Activated naive CD4-positive, alpha-beta T cell treated with anti-CD3 and anti-CD28 coated beads, Interleukin-2, amount 10 ng/mL, durations not matched to agents 7 days and 5 days (primary cell): ENCODE results near the gene JARID2.
"Not testable (repeated sequence)": the region's sequence is repeated elsewhere in the genome, so short reads cannot be mapped to it uniquely, and the experiment has no call there.

Source experiments
- CTCF ChIA-PET: fragments of 350-600 bp; sonication (Branson Sonifier 250); formaldehyde crosslinking; loops from one replicate; lab custom pipeline; 2021; ENCODE audit warnings: antibody characterized with exemption; lab: Charles Lee
- DNase-seq: peaks from one replicate; pipeline ENCODE4 v3.0.0-alpha.2; 2020
- H3K27ac Mint-ChIP-seq: one replicate; pipeline ENCODE4 v1.8.0; 2021; ENCODE audit warnings: mild to moderate bottlenecking, moderate library complexity, mixed read lengths
- H3K27me3 Mint-ChIP-seq: one replicate; pipeline ENCODE4 v1.8.0; 2021; ENCODE audit warnings: mild to moderate bottlenecking, mixed read lengths
- H3K36me3 Mint-ChIP-seq: one replicate; pipeline ENCODE4 v1.8.0; 2021; ENCODE audit warnings: mixed read lengths
- H3K4me1 Mint-ChIP-seq: one replicate; pipeline ENCODE4 v1.8.0; 2021; ENCODE audit warnings: mixed read lengths
- H3K4me3 Mint-ChIP-seq: one replicate; pipeline ENCODE4 v1.8.0; 2021; ENCODE audit warnings: mild to moderate bottlenecking, moderate library complexity, mixed read lengths
- H3K9me3 Mint-ChIP-seq: one replicate; pipeline ENCODE4 v1.8.0; 2021; ENCODE audit warnings: mixed read lengths

The JARID2 gene

GRCh38 chr6:15409301-15410125 is 163.6 kb downstream of the JARID2 start:
- Mint-ChIP-seq H3K36me3 (peaks cover 54% of the 10 kb centered on the region), H3K27me3 (no peaks in the 10 kb centered on the region), H3K27ac (peak overlapping the region; percentile 93), H3K9me3 (no peaks in the 10 kb centered on the region), H3K4me1 (peaks cover 91% of the 10 kb centered on the region), H3K4me3 (no peak overlapping the region)
- no peak for DNase-seq
- CTCF ChIA-PET = interaction anchor here (0.6 to 0.9 kb wide), 3 partner anchors 29 to 235 kb away, joined by 3 to 6 read pairs (median 4); no protein-coding TSS in a partner anchor

- Mint-ChIP-seq H3K9me3 (no peaks in the 10 kb centered on the region), H3K4me1 (peaks cover 86% of the 10 kb centered on the region), H3K36me3 (peaks cover 58% of the 10 kb centered on the region), H3K27ac (peak overlapping the region; percentile 93), H3K4me3 (no peak overlapping the region), H3K27me3 (no peaks in the 10 kb centered on the region)
- CTCF ChIA-PET = interaction anchor here (0.6 kb wide), 1 partner anchor 235 kb away, joined by 4 read pairs; no protein-coding TSS in a partner anchor
- DNase-seq = no peak
Observed at GRCh38 chr6:15410126-15410391, 164.2 kb downstream of the JARID2 start.

GRCh38 chr6:15410752-15411151 is 164.9 kb downstream of the JARID2 start:
- Mint-ChIP-seq H3K27ac (peak overlapping the region; percentile 93), H3K4me3 (peak overlapping the region; percentile 53), H3K36me3 (peaks cover 53% of the 10 kb centered on the region), H3K4me1 (peaks cover 79% of the 10 kb centered on the region), H3K9me3 (no peaks in the 10 kb centered on the region), H3K27me3 (no peaks in the 10 kb centered on the region)
- CTCF ChIA-PET = interaction anchor here (1.0 to 1.6 kb wide), 5 partner anchors 9 to 1199 kb away, joined by 3 to 7 read pairs (median 4); no protein-coding TSS in a partner anchor
- no peak for DNase-seq

DNA sequence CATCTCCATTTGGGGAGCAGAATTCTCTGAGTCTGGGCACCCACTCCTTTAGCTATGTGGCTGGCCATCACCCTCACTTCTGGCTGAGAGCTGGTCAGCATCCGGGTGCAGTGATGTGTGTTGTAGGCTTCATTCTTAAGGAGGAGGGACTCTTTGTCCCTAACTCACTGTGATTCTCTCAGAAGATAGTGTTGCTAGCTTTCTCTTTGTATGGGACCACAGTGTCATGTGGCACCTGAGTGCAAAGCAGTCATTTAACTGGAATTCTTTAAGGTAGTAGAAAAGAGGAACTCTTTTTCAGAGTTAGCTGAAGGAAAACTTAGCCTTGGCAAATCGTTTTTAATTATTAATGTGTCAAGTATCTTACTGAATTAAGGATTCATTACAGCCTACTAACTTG is 165.9 kb downstream of the JARID2 start:
- Mint-ChIP-seq H3K4me3 (peak overlapping the region; percentile 53), H3K27me3 (no peaks in the 10 kb centered on the region), H3K36me3 (peaks cover 57% of the 10 kb centered on the region), H3K27ac (peak overlapping the region; percentile 93), H3K9me3 (peaks cover 1% of the 10 kb centered on the region), H3K4me1 (peaks cover 75% of the 10 kb centered on the region)
- no peak for DNase-seq
- CTCF ChIA-PET = interaction anchor here (1.1 to 1.6 kb wide), 6 partner anchors 10 to 1200 kb away, joined by 3 to 7 read pairs (median 4); no protein-coding TSS in a partner anchor

GRCh38 chr6:15412767-15413166 is 166.9 kb downstream of the JARID2 start:
- CTCF ChIA-PET = interaction anchor here (0.7 to 1.8 kb wide), 5 partner anchors 9 to 156 kb away, joined by 3 to 5 read pairs (median 3); no protein-coding TSS in a partner anchor
- Mint-ChIP-seq H3K9me3 (peaks cover 9% of the 10 kb centered on the region), H3K4me3 (no peak overlapping the region), H3K27me3 (no peaks in the 10 kb centered on the region), H3K36me3 (peaks cover 61% of the 10 kb centered on the region), H3K27ac (no peak overlapping the region), H3K4me1 (peaks cover 75% of the 10 kb centered on the region)
- no peak for DNase-seq

DNA sequence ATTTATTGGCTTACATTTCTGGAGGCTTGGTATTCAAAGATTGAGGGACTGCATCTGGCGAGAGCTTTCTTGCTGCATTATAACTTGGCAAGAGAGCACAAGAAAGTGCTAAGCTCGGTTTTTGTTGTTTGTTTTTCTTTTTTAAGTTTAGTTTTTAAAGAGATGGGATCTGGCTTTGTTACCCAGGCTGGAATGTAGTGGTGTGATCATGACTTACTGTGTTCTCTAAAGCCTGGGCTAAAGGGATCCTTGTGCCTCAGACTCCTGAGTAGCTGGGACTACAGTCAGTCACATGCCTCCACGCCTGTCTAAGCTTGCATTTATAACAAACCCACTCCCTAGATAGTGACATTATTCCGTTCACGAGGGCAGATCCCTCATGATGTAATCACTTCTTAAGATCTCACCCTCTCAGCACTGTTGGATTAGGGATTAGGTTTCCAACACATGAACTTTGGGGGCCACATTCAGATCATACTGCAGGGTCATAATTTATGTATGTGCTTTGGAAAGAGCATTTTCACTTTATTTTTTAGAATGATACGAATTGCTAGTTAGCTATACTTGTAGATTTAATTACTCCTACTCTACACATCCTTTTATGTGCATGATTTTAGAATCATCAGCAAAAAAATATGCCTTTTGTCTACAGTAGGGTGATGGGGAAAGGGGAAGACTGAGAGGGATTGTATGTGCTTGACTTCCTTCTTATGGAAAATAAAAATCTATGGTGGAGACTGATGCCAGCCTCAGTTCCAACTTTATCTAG is 167.8 kb downstream of the JARID2 start:
- Mint-ChIP-seq H3K27me3 (no peaks in the 10 kb centered on the region), H3K4me1 (peaks cover 70% of the 10 kb centered on the region), H3K27ac (peak overlapping the region; percentile 55), H3K4me3 (no peak overlapping the region), H3K36me3 (peaks cover 67% of the 10 kb centered on the region), H3K9me3 (peaks cover 14% of the 10 kb centered on the region)
- CTCF ChIA-PET = interaction anchor here (1.3 to 1.8 kb wide), 3 partner anchors 10 to 27 kb away, joined by 3 to 5 read pairs (median 4); no protein-coding TSS in a partner anchor
- no peak for DNase-seq

DNA sequence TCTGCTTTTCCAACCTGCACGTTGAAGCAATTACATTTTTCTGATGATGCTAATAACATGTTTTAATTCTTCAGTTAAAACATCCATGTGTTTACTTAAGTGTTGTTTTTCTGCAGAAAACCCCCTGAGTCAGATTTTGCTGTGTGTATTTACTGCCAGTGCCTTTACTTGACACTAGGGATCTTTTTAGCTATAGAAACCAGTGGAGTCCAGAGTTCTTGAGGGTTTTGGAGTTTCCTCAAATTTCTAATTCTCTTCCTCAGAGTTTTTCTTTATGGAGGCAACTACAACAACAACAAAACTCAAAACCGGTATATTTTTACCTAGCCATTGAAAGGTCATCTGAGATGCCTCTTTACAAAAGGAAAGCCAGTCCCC is 168.4 kb downstream of the JARID2 start:
- no peaks in the 10 kb centered on the region for H3K27me3 Mint-ChIP-seq
- peak overlapping the region; percentile 39 for H3K27ac Mint-ChIP-seq
- peaks cover 66% of the 10 kb centered on the region for H3K36me3 Mint-ChIP-seq

GRCh38 chr6:15415622-15416021 is 169.8 kb downstream of the JARID2 start:
- CTCF ChIA-PET, DNase-seq, H3K27me3 Mint-ChIP-seq, H3K4me3 Mint-ChIP-seq, H3K27ac Mint-ChIP-seq: not testable (repeated sequence)
- Mint-ChIP-seq H3K9me3 (peaks cover 25% of the 10 kb centered on the region), H3K36me3 (peaks cover 80% of the 10 kb centered on the region), H3K4me1 (peaks cover 54% of the 10 kb centered on the region)

More for the DNA sequence above, 168.4 kb downstream of the JARID2 start:
- Mint-ChIP-seq H3K4me1 (peaks cover 64% of the 10 kb centered on the region), H3K9me3 (peaks cover 17% of the 10 kb centered on the region), H3K4me3 (no peak overlapping the region)
- CTCF ChIA-PET = interaction anchor here (1.7 kb wide), 1 partner anchor 10 kb away, joined by 4 read pairs; no protein-coding TSS in a partner anchor
- DNase-seq = no peak

DNA sequence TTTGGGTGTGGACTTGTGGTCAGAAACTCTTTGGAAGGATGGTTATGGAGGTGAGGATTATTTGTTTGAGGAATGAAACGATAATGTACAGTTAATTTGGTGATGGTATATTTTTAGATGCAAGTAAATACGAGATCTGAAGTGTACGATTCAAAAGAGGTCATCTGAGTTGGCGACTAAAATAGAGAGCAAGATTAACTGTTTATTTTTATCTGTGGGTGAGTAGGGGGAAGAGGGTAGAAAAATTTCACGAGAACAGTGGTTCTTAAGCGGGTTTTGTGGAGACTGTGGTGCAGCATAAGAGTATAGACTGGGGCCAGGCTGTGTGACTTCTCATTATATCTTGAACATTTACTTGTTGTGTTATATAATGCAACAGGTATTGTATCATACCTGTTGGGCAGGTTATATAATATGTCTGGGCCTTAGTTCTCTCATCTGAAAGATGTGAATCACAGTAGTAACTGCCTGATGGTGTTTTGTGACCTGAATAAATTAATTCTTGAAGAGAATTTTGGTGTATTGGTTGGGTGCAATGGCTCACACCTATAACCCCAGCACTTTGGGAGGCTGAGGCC is 171.2 kb downstream of the JARID2 start:
- CTCF ChIA-PET = no interaction called here
- peak overlapping the region; percentile 35 for H3K27ac Mint-ChIP-seq
- peaks cover 29% of the 10 kb centered on the region for H3K9me3 Mint-ChIP-seq
- peaks cover 72% of the 10 kb centered on the region for H3K36me3 Mint-ChIP-seq
- H3K4me1 Mint-ChIP-seq = peaks cover 54% of the 10 kb centered on the region
- no peak for DNase-seq
- no peaks in the 10 kb centered on the region for H3K27me3 Mint-ChIP-seq
- no peak overlapping the region for H3K4me3 Mint-ChIP-seq

DNA sequence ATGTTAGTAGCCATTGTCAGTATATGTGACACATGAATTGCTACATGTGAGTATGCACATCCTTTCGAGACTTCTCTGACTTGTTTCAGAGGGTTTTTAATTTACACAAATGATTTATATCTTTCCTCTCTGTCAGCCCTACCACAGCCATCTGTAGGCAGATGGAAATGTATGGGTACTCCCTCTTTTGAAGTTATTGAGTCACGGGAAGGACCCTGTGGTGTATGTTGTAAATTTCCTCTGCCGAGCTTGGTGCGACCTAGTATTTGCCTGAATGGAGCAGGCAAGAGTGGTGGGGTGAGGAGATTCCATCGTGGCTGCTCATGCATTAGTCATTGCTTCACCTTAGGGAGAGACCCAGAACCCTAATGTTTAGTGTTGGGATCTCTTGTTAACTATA is 171.9 kb downstream of the JARID2 start:
- CTCF ChIA-PET = no interaction called here
- no peaks in the 10 kb centered on the region for H3K27me3 Mint-ChIP-seq
- H3K27ac Mint-ChIP-seq = no peak overlapping the region
- H3K4me3 Mint-ChIP-seq = no peak overlapping the region
- peaks cover 54% of the 10 kb centered on the region for H3K4me1 Mint-ChIP-seq
- peaks cover 65% of the 10 kb centered on the region for H3K36me3 Mint-ChIP-seq
- H3K9me3 Mint-ChIP-seq = peaks cover 29% of the 10 kb centered on the region
- peak; percentile 39 for DNase-seq

- H3K9me3 Mint-ChIP-seq = peaks cover 29% of the 10 kb centered on the region
- H3K4me3 Mint-ChIP-seq = no peak overlapping the region
- peaks cover 63% of the 10 kb centered on the region for H3K36me3 Mint-ChIP-seq
- H3K27me3 Mint-ChIP-seq = no peaks in the 10 kb centered on the region
- peaks cover 54% of the 10 kb centered on the region for H3K4me1 Mint-ChIP-seq
- CTCF ChIA-PET = interaction anchor here (1.1 kb wide), 1 partner anchor 9 kb away, joined by 3 read pairs; no protein-coding TSS in a partner anchor
- DNase-seq = no peak
- no peak overlapping the region for H3K27ac Mint-ChIP-seq
Observed at GRCh38 chr6:15419493-15419892, 173.6 kb downstream of the JARID2 start.

DNA sequence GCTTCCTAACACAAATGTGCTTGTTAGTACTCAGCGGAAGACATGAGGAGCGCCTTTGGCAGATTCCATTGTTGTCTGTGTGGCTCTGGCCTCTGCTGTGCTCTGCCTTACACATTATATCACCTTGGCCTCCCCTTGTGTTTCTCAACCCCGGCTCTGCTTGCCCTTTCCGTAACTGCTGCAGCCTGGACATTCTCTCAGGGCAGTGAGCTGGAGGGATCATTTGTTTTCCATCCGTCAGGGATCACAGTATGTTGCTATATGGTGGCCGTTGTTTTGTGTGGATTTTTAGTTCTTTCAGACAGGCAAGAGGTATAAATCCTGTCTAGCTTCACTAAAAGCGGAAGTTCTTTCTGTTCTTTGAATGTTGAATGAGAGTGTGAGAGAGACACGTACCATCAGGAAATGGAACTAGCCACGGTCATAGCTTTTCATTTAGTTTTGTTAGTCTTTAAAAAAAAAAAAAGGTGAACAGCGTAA is 175.1 kb downstream of the JARID2 start:
- Mint-ChIP-seq H3K4me1 (peaks cover 67% of the 10 kb centered on the region), H3K36me3 (peaks cover 66% of the 10 kb centered on the region), H3K27ac (peak overlapping the region; percentile 91), H3K9me3 (peaks cover 29% of the 10 kb centered on the region), H3K27me3 (no peaks in the 10 kb centered on the region), H3K4me3 (peak overlapping the region; percentile 45)
- CTCF ChIA-PET = interaction anchor here (1.3 to 1.9 kb wide), 3 partner anchors 9 to 33 kb away, joined by 3 to 10 read pairs (median 7); no protein-coding TSS in a partner anchor
- DNase-seq = no peak

GRCh38 chr6:15421945-15422733 is 176.3 kb downstream of the JARID2 start:
- peak; percentile 61 for DNase-seq
- Mint-ChIP-seq H3K4me1 (peaks cover 73% of the 10 kb centered on the region), H3K4me3 (peak overlapping the region; percentile 45), H3K9me3 (peaks cover 24% of the 10 kb centered on the region), H3K27ac (peak overlapping the region; percentile 91), H3K36me3 (peaks cover 66% of the 10 kb centered on the region), H3K27me3 (no peaks in the 10 kb centered on the region)
- CTCF ChIA-PET = interaction anchor here (0.6 to 1.9 kb wide), 9 partner anchors 9 to 175 kb away, joined by 3 to 10 read pairs (median 3); no protein-coding TSS in a partner anchor
